ENCODE results near the gene LARP4B. TPM values are rescaled to one million over a fixed set of nuclear protein-coding genes. Genes with fewer than 3 reads are reported as not detected.

Gene LARP4B
- total and polyA plus RNA-seq, 2 donors (not counting 3 experiments of a cell fraction or from before 2014, with no cell fraction given), result 27.4 to 101 TPM

GRCh38 chr10:962342-962741 is 30.8 kb upstream of the LARP4B start:
- no peak overlapping the region for H3K4me3 ChIP-seq (replicated peaks in 1 of 3; ENCODE audit: insufficient read depth in 1 of 3, low read depth in 1 of 3, low read length in 3 of 3)
- no peaks in the 10 kb centered on the region for H3K9me1 ChIP-seq (replicated peaks; ENCODE audit: control insufficient read depth, extremely low read depth, insufficient read depth, low read length)
- ChIA-PET CTCF (no interaction called here), POLR2A (no interaction called here)
- dilution Hi-C loops (cut with MboI; ENCODE audit: extremely low pct_ligation_motif_present, low sequenced_read_pairs) (no loop called here), intact Hi-C loops (cut with micrococcal nuclease) (no loop called here)
- DNase-seq (ENCODE audit: low read depth, low spot score), result no peak
- H3K4me2 ChIP-seq (ENCODE audit: insufficient read depth, low read length), result no peak overlapping the region
- H3K79me2 ChIP-seq (ENCODE audit: control insufficient read depth, insufficient read depth, low read length), result no peaks in the 10 kb centered on the region
- TF ChIP-seq, protein P1, sequence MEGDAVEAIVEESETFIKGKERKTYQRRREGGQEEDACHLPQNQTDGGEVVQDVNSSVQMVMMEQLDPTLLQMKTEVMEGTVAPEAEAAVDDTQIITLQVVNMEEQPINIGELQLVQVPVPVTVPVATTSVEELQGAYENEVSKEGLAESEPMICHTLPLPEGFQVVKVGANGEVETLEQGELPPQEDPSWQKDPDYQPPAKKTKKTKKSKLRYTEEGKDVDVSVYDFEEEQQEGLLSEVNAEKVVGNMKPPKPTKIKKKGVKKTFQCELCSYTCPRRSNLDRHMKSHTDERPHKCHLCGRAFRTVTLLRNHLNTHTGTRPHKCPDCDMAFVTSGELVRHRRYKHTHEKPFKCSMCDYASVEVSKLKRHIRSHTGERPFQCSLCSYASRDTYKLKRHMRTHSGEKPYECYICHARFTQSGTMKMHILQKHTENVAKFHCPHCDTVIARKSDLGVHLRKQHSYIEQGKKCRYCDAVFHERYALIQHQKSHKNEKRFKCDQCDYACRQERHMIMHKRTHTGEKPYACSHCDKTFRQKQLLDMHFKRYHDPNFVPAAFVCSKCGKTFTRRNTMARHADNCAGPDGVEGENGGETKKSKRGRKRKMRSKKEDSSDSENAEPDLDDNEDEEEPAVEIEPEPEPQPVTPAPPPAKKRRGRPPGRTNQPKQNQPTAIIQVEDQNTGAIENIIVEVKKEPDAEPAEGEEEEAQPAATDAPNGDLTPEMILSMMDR (IDR thresholded peaks at IDR 0.05; ENCODE audit: extremely low read depth in 1 of 2, insufficient read depth in 1 of 2, low read depth in 1 of 2, low read length in 2 of 2), result no peak
- TF ChIP-seq MAX (IDR thresholded peaks at IDR 0.05; ENCODE audit: insufficient read depth, insufficient read length), result no peak
- H3K27ac ChIP-seq (ENCODE audit: insufficient read depth, low read depth, low read length), result no peak overlapping the region
- no TSS peak for BruUV-seq (replicated peaks)
- H2AFZ ChIP-seq (ENCODE audit: low read depth, low read length), result no peak overlapping the region
- H3K9ac ChIP-seq (replicated peaks; ENCODE audit: extremely low read depth, insufficient read depth, low read length), result no peak overlapping the region
- H4K20me1 ChIP-seq (replicated peaks; ENCODE audit: control insufficient read depth, extremely low read depth, insufficient read depth, low read length), result no peaks in the 10 kb centered on the region
- H3K9me3 ChIP-seq (replicated peaks; ENCODE audit: control insufficient read depth, insufficient read depth, low read length), result no peaks in the 10 kb centered on the region
- H3K27me3 ChIP-seq (ENCODE audit: control insufficient read depth in 2 of 2, insufficient read depth in 2 of 2, low read length in 2 of 2), result peaks cover 3 to 7% of the 10 kb centered on the region in 2 experiments
- no peaks in the 10 kb centered on the region for H3K4me1 ChIP-seq (ENCODE audit: control insufficient read depth, extremely low read depth, insufficient read depth, low read length)
- no peaks in the 10 kb centered on the region for H3K36me3 ChIP-seq (ENCODE audit: control insufficient read depth in 2 of 2, extremely low read depth in 1 of 2, insufficient read depth in 2 of 2, low read length in 2 of 2)
- FAIRE-seq, result no peak

DNA sequence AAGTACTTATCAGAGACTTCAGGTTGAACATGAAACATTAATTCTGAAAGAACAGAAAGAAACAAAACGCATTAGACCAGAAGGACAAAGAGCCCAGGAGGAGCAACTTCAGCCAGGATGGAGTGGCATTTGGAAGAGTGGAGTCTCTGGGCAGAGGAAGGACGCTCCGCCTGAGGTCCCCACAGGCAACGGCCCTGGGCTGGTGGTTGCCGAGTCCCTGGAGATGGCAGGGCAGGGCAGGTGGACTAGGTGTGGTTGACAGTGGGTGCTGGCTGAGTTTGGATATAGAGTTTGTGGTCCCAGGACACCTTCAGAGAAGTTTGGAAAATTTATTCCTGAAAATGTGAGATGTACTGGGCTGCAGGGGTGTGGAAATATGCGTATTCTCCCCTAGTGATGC is 27.4 kb upstream of the LARP4B start:
- dilution Hi-C loops (cut with MboI; ENCODE audit: extremely low pct_ligation_motif_present, low sequenced_read_pairs), result no loop called here
- Histone ChIP-seq H3K4me1 (ENCODE audit: control insufficient read depth, extremely low read depth, insufficient read depth, low read length) (no peaks in the 10 kb centered on the region), H3K27me3 (ENCODE audit: control insufficient read depth in 2 of 2, insufficient read depth in 2 of 2, low read length in 2 of 2) (peaks cover 0 to 6% of the 10 kb centered on the region in 2 experiments), H3K4me2 (ENCODE audit: insufficient read depth, low read length) (no peak overlapping the region), H3K4me3 (replicated peaks in 1 of 3; ENCODE audit: insufficient read depth in 1 of 3, low read depth in 1 of 3, low read length in 3 of 3) (no peak overlapping the region), H3K36me3 (ENCODE audit: control insufficient read depth in 2 of 2, extremely low read depth in 1 of 2, insufficient read depth in 2 of 2, low read length in 2 of 2) (no peaks in the 10 kb centered on the region), H3K9me1 (replicated peaks; ENCODE audit: control insufficient read depth, extremely low read depth, insufficient read depth, low read length) (no peaks in the 10 kb centered on the region), H4K20me1 (replicated peaks; ENCODE audit: control insufficient read depth, extremely low read depth, insufficient read depth, low read length) (no peaks in the 10 kb centered on the region), H3K79me2 (ENCODE audit: control insufficient read depth, insufficient read depth, low read length) (no peaks in the 10 kb centered on the region), H3K9me3 (replicated peaks; ENCODE audit: control insufficient read depth, insufficient read depth, low read length) (no peaks in the 10 kb centered on the region), H3K9ac (replicated peaks; ENCODE audit: extremely low read depth, insufficient read depth, low read length) (no peak overlapping the region), H3K27ac (ENCODE audit: insufficient read depth, low read depth, low read length) (no peak overlapping the region), H2AFZ (ENCODE audit: low read depth, low read length) (no peak overlapping the region)
- ChIA-PET CTCF (no interaction called here), POLR2A (no interaction called here)
- DNase-seq (ENCODE audit: low read depth, low spot score) (no peak), FAIRE-seq (no peak)
- no TSS peak for BruUV-seq (replicated peaks)
- TF ChIP-seq, protein P1 (IDR thresholded peaks at IDR 0.05; ENCODE audit: extremely low read depth in 1 of 2, insufficient read depth in 1 of 2, low read depth in 1 of 2, low read length in 2 of 2), result no peak
- no peak for TF ChIP-seq POLR2AphosphoS5 (IDR thresholded peaks at IDR 0.05; ENCODE audit: insufficient read depth, low read depth, low read length)
- TF ChIP-seq POLR2A (IDR thresholded peaks at IDR 0.05; ENCODE audit: low read depth, low read length), result no peak
- no peak for TF ChIP-seq EZH2 (IDR thresholded peaks at IDR 0.05; ENCODE audit: borderline replicate concordance, low read depth, low read length, severe bottlenecking)
- no peak for TF ChIP-seq MYC (IDR thresholded peaks at IDR 0.05; ENCODE audit: low read depth, low read length)
- TF ChIP-seq FOS (IDR thresholded peaks at IDR 0.05; ENCODE audit: borderline replicate concordance, insufficient read depth, low read length), result no peak
- no peak for TF ChIP-seq GATA2 (IDR thresholded peaks at IDR 0.05; ENCODE audit: insufficient read depth, insufficient read length, low read depth, low read length)
- intact Hi-C loops (cut with micrococcal nuclease), result no loop called here

All from endothelial cell of umbilical vein (primary cell).